Cardiac fibroblast (primary cell): ENCODE data around the gene FIGNL1.

Experiments
- DNase-seq, 2 donors: peaks; one replicate each; pipeline versions ENCODE4 v3.0.0 to v3.0.0-alpha.2; 2010; ENCODE audit warnings: low read depth in 2 of 2
- H3K4me3 ChIP-seq, 2 donors: replicated peaks in 1 of 2; 1 replicate in 1 of 2; 2 replicates in 1 of 2; pipeline ENCODE4 v1.5.1; 2011; ENCODE audit warnings: low read depth in 2 of 2, low read length in 2 of 2, mild to moderate bottlenecking in 2 of 2, moderate library complexity in 1 of 2
- CTCF ChIP-seq: IDR thresholded peaks from one replicate; pipeline ENCODE4 v1.5.1; 2011; ENCODE audit warnings: low read depth, mild to moderate bottlenecking, low read length, inconsistent platforms

FIGNL1 gene

GRCh38 chr7:50492770-50493519 lies 42.8 kb upstream of the FIGNL1 start:
- no peak for DNase-seq
- H3K4me3 ChIP-seq: no peak overlapping the region
- TF ChIP-seq CTCF: no peak

GRCh38 chr7:50491943-50492342 lies 41.8 kb upstream of the FIGNL1 start:
- no peak overlapping the region for H3K4me3 ChIP-seq
- no peak for DNase-seq
- TF ChIP-seq CTCF: no peak

GRCh38 chr7:50491209-50491608 lies 41.1 kb upstream of the FIGNL1 start:
- DNase-seq: no peak
- TF ChIP-seq CTCF: no peak
- H3K4me3 ChIP-seq: no peak overlapping the region

GRCh38 chr7:50488379-50488778 lies 38.2 kb upstream of the FIGNL1 start:
- DNase-seq: no peak
- no peak overlapping the region for H3K4me3 ChIP-seq
- TF ChIP-seq CTCF: no peak

GRCh38 chr7:50486512-50486911 lies 36.4 kb upstream of the FIGNL1 start:
- no peak for DNase-seq
- H3K4me3 ChIP-seq: no peak overlapping the region
- no peak for TF ChIP-seq CTCF

- no peak for DNase-seq
- no peak for TF ChIP-seq CTCF
- no peak overlapping the region for H3K4me3 ChIP-seq
Measured at GRCh38 chr7:50481867-50482266, 31.7 kb upstream of the FIGNL1 start.

GRCh38 chr7:50480797-50481196 lies 30.6 kb upstream of the FIGNL1 start:
- no peak for TF ChIP-seq CTCF
- H3K4me3 ChIP-seq: no peak overlapping the region
- no peak for DNase-seq
